RWPE1 (cell line): ENCODE measurements around the gene SAMD14.

ENCODE experiments used
- CTCF ChIA-PET: fragments of 350-600 bp; sonication (Branson Sonifier 250); formaldehyde crosslinking; extraction: SDS; loops from one replicate; lab custom pipeline; 2021; lab: Yijun Ruan, JAX
- POLR2A ChIA-PET: fragments of 400-600 bp; formaldehyde crosslinking; extraction: SDS; loops from one replicate; lab custom pipeline; 2020; ENCODE audit warnings: antibody characterized with exemption; ENCODE audit not compliant: low non-redundant PET; lab: Yijun Ruan, JAX
- DNase-seq: peaks from one replicate; pipeline ENCODE4 v3.0.0; 2012; ENCODE audit warnings: low spot score
- H3K27ac ChIP-seq: fragments of 450-650 bp; 2 replicates; pipeline ENCODE4 v1.5.1; 2017
- TF ChIP-seq, protein P1 (sequence below): fragments of 450-650 bp; conservative IDR thresholded peaks from 2 replicates; pipeline ENCODE4 v1.5.1; 2017; ENCODE audit warnings: low read depth, mild to moderate bottlenecking

SAMD14 gene

GRCh38 chr17:50133028-50133768 is 3.2 kb upstream of the SAMD14 start:
- ChIA-PET CTCF (interaction anchor here (0.6 kb wide), 1 partner anchor 391 kb away, joined by 3 read pairs; no protein-coding TSS in a partner anchor), POLR2A (no interaction called here)

GRCh38 chr17:50132104-50132794 is 2.3 kb upstream of the SAMD14 start:
- TF ChIP-seq, protein P1, sequence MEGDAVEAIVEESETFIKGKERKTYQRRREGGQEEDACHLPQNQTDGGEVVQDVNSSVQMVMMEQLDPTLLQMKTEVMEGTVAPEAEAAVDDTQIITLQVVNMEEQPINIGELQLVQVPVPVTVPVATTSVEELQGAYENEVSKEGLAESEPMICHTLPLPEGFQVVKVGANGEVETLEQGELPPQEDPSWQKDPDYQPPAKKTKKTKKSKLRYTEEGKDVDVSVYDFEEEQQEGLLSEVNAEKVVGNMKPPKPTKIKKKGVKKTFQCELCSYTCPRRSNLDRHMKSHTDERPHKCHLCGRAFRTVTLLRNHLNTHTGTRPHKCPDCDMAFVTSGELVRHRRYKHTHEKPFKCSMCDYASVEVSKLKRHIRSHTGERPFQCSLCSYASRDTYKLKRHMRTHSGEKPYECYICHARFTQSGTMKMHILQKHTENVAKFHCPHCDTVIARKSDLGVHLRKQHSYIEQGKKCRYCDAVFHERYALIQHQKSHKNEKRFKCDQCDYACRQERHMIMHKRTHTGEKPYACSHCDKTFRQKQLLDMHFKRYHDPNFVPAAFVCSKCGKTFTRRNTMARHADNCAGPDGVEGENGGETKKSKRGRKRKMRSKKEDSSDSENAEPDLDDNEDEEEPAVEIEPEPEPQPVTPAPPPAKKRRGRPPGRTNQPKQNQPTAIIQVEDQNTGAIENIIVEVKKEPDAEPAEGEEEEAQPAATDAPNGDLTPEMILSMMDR, result no peak
- H3K27ac ChIP-seq, result peak overlapping the region; percentile 76
- POLR2A ChIA-PET, result interaction anchor here (0.5 kb wide), 1 partner anchor 18 kb away, joined by 4 read pairs; the partner anchor contains the start of gene PPP1R9B
- DNase-seq, result no peak
- CTCF ChIA-PET, result interaction anchor here (0.6 kb wide), 1 partner anchor 390 kb away, joined by 3 read pairs; no protein-coding TSS in a partner anchor

More at GRCh38 chr17:50133028-50133768, 3.2 kb upstream of the SAMD14 start:
- no peak for DNase-seq
- peak overlapping the region; percentile 76 for H3K27ac ChIP-seq
- TF ChIP-seq, protein P1, result no peak

GRCh38 chr17:50130559-50131305 is 772 bp upstream of the SAMD14 start:
- ChIA-PET POLR2A (interaction anchor here (0.6 to 0.7 kb wide), 2 partner anchors 8 to 152 kb away, joined by 3 to 4 read pairs; no protein-coding TSS in a partner anchor), CTCF (interaction anchor here (0.9 to 1.4 kb wide), 2 partner anchors 37 to 39 kb away, joined by 3 to 4 read pairs; no protein-coding TSS in a partner anchor)
- 0 out of 2 replicates have a peak overlapping the region, but pooled peaks have one; percentile 9 for H3K27ac ChIP-seq
- TF ChIP-seq, protein P1, result no peak
- no peak for DNase-seq

GRCh38 chr17:50129353-50129727 is 620 bp downstream of the SAMD14 start:
- TF ChIP-seq, protein P1, result no peak
- ChIA-PET CTCF (interaction anchor here (0.6 kb wide), 1 partner anchor 9 kb away, joined by 3 read pairs; no protein-coding TSS in a partner anchor), POLR2A (no interaction called here)
- no peak for DNase-seq
- H3K27ac ChIP-seq, result no peak overlapping the region

GRCh38 chr17:50128441-50129352 is 1.3 kb downstream of the SAMD14 start:
- POLR2A ChIA-PET, result no interaction called here
- no peak for DNase-seq
- no peak overlapping the region; the same call in 1 of the 2 replicates for H3K27ac ChIP-seq
- TF ChIP-seq, protein P1, result no peak
- CTCF ChIA-PET, result no interaction called here
